Measurements from ENCODE around the gene FXYD5.
"Not testable (repeated sequence)": the region's sequence is repeated elsewhere in the genome, so short reads cannot be mapped to it uniquely, and the experiment has no call there.

FXYD5 gene

DNA sequence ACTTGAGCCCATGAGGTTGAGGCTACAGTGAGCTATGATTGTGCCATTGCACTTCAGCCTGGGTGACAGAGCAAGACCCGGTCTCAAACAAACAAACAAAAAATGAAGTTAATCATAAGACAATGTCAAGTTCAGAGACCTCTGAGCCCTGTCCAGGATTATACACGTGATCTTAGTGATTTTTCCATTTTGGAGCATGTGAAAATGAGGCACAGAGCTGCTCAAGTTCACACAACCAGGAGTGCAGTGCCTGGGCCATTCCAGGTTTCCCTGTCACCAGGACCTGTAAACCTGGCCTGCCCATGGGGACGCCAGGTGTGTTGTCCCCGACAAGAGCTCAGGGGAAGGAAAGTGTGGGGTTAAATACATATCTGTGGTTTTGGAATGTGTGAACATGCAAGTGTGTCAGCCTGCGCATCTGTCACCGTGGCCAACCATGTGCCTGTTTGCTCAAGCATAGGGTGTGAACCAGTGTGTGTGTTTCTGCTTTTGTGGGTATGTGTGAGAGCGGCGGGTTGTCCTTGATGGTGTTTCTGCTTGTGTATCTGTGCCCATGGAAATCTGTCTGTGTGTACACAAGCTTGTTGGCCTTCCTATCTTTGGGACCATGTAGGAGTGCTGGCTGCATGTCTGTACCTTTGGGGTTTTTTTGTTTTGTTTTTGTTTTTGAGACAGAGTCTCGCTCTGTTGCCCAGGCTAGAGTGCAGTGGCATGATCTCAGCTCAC is 17.4 kb upstream of the FXYD5 start:
- no peak for DNase-seq (ENCODE audit: low read depth)

DNA sequence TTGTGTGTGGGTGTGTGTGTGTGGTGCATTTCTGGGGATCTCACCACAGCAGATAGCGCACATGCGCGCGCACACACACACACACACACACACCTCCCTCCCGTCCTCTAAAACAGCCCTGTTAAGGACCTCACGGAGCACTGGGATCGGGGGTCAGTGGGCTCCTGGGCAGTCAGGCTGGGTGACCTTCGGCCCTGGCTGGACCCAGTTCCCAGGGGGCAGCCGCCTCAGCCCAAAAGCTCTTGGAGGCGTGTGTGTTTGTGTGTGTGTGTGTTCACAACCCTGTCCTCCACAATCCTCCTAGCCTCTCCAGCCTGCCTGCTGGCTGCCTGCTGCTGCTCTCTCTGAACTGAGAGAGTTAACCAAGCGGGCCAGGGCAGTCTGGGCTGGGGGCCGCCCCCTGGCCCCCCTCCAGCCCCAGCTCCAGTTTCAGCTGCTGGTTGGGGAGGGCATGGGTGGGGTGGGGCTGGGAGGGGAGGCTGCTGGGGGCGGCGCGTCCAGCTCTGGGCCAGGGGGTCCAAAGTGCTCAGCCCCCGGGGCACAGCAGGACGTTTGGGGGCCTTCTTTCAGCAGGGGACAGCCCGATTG is 16.1 kb upstream of the FXYD5 start, which contains the start of gene FXYD1:
FXYD1 (plus strand) TSS at position 520 of the 588 bp plus-strand sequence. CDS start 1,256 bp downstream, outside the sequence.
- no peak for DNase-seq (ENCODE audit: low read depth)

DNA sequence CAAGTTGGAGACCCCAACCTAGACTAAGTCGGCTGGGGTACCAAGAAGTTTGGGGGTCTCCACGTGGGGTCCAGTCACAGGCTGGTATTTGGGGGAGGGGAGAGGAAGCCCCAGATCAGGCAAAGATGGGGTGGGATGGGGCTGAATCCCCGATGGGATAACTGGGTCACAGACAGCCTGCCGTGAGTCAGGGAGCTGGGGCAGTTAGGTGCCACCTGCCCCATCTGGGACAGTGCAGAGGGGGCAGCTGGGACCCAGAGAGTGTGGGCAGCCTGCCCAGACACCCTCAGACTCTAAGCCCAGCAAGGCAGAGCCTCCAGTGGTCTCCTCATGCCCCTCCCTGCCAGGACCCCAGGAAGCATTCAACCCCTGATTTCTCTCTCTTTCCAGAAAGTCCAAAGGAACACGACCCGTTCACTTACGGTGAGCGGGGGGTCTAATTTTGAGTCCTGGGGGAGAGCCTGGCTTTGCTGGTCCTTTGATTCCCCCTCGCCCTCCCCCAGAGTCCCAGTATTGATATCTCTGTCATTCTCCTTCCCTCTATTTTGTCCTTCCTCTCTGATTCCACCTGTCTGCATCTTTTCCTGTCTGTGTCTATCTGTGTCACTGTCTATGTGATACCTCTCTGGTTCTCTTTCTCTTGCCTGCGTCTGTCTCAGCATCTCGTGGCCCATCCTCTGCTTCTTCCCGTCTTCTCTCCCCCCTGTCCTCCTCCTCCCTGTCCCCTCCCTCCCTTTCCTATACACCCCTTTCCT is 14.2 kb upstream of the FXYD5 start:
- DNase-seq (ENCODE audit: low read depth), result no peak

DNA sequence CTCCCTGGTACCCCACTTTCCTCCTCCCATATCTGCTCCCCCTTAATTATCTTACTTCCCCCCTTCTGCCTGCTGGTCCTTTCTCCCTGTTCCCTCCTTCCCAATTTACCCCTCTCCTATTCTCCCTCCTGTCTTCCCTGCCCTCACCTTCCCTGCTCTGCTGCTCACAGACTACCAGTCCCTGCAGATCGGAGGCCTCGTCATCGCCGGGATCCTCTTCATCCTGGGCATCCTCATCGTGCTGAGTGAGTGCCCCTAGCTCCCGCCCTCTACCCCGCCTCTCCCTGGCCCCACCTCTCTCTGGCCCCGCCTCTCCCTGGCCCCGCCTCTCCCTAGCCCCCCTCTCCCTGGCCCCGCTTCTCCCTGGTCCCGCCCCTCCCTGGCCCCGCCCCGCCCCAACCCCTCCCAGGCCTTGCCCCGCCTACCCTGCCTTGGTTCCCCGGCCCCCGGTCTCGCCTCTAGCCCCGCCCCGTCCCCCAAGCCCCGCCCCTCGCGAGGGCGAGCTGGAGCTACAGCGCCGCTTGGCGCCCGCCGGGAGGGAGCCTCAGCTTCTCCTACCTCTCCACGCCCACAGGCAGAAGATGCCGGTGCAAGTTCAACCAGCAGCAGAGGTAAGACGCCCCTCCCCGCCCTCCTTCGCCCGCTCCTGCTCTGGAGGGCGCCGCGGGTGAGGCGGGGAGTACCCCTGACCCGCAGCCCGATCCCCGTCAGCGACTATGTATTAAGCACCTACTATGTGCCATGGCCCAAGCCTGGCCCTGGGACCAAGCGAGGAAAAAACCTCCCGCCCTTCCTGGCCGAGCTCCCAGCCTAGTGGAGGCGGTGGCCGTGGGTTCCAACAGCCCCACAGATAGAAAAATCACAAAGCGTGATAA is 13.3 kb upstream of the FXYD5 start:
- peak; percentile 96 for DNase-seq (ENCODE audit: low read depth)

DNA sequence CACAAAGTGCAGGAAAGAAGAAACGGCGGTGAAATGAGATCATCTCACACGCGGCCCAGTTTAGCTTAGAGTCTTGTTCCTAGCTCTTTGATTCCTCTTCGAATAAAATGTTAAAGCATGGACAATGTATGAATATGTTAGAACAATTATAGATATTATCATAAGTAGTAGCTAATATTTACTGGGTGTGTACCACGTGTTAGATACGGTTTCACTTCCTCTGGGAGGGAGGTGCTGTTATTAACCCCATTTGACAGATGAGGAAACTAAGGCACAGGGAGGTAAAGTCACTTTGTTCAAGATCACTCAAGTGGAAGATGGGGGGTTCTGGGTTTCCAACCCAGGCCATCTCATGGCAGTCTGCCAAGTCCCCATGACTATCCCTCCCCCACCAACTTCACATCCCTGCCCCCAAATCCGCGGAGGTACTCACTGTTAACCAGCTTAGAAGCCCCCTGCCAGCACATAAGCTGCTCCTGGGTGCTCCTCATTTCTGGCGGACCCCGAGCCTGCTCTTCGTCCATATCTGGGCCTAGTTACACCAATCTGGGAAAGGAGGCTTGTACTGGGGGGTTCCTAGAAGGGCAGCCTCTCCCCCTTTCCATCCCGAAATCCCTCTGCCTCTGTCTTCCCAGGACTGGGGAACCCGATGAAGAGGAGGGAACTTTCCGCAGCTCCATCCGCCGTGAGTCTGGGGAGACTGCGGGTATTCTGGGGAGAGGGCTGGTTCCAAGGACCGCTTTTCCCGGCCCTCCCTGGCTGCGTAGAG is 12.5 kb upstream of the FXYD5 start:
- no peak for DNase-seq (ENCODE audit: low read depth)

DNA sequence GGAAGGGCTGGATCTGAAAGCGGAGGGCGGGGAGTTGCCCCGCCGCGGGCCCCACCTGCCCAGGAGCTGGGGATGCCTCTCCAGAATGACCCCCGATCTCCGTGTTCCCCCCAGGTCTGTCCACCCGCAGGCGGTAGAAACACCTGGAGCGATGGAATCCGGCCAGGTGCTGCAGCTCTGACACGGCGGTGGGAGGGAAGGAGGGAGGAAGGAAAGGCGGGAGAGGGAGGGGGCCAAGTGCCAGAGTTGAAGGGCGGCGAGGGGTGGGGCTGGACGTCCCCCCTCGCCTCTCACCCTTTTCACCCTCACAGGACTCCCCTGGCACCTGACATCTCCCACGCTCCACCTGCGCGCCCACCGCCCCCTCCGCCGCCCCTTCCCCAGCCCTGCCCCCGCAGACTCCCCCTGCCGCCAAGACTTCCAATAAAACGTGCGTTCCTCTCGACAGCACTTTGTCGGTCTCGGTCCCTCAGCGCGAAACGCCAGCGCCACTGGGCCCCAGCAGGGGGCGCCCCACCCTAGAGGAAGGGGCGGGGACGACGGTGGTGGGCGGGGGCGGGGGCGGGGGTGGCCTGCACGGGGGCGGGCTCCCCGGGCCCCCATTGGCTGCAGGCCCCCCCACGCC is 11.8 kb upstream of the FXYD5 start:
- peak; percentile 59 for DNase-seq (ENCODE audit: low read depth)

DNA sequence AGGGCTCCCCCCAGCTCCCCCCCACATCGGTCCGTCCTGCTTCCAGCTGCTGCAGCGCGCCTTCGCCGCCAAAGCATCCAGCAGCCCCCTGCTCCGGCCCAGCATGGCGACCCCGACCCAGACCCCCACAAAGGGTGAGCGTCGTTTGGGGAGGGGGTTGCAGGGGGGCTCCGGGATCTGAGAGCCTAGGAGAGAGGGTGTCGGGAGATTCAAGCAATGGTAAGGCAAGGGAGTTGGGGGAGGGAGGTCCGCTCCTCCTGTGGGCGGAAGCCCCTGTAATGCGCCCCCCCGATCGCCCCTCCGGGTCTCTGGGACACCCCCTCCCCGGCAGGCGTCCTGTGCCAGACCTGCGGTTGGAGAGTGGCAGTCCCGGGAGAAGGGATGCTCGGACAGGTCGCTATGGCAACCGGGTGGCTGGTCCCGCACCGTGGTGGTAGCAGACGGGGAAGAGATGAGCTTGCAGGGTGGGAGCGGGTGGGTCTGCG is 11.3 kb upstream of the FXYD5 start, which contains the start of gene FXYD7:
FXYD7 (plus strand) TSS at position 25 of the 485 bp plus-strand sequence; CDS start at position 104, 79 bp downstream.
- DNase-seq (ENCODE audit: low read depth), result no peak

DNA sequence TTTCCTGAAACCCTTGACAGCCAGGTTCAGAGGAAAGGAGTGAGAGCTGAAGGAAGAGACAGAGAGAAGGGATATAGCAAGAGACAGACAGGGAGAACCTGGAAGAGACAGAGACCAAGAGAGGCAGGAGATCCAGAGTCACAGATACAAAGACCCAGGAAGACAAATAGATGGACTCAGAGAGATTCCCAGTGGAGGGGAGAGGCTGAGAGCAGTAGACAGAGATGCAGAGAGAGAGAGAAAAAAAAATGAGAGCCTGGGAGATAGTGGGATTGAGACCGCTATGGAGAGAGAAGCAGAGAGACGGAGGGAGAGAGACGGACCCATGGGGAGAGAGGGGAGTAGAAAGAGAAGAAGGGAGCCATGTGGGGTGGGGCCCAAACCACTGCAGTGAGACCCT is 10.7 kb upstream of the FXYD5 start:
- DNase-seq (ENCODE audit: low read depth), result no peak

DNA sequence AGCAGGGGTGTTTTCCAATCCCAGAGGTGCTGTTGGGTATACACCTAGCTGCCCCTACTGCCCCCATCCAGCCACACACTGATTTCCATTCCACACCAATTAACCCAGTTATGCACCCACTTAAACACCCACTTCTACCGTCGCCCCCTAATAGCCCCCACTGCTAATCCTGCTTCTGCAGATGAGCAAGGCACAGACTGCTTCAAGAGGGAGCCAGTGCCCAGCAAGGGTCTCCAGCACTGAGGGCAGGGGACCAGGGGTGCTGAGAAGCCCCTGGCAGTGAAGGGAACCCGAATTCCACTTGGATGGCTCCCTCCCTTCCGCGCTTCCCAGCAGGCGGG is 10.3 kb upstream of the FXYD5 start:
- no peak for DNase-seq (ENCODE audit: low read depth)

DNA sequence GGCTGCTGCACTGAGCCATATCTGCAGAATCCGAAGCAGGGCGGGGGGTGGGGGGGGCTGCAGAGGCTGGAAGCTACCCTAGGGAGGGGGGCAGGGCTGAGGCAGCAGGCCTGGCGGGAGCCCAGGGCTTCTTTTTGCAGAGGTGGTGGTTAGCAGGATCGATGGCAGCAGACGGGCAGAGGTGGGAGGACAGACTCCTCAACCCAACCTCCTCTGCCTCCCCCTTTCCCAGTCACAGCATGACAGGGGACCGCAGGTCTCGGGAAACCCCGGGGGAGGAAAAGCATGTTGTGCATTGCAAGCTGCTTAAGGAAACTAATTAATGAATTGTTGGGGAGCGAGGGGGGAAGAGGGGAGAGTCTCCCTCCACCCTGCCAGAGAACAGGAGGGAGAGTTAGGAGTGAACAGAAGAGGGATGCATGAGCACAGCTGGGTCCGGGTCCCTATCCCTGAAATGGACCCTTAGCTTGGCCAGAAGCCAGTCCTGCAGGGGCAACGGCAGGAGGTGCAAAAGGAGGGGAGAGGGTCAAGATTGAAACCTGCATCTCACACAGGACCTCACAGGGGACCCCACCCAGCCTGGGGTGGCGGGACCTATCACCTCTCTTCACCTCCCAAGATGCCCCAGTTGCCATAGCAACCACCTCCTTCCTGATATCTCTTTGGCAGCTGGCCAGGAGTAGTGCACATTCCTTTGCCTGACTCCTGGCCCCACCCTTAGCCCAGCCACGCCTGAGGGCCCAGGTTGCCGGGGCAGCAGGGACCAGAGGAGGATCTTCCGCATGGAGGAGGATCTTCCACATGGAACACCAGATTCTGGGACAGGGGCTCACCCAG is 9.7 kb upstream of the FXYD5 start:
- no peak for DNase-seq (ENCODE audit: low read depth)

DNA sequence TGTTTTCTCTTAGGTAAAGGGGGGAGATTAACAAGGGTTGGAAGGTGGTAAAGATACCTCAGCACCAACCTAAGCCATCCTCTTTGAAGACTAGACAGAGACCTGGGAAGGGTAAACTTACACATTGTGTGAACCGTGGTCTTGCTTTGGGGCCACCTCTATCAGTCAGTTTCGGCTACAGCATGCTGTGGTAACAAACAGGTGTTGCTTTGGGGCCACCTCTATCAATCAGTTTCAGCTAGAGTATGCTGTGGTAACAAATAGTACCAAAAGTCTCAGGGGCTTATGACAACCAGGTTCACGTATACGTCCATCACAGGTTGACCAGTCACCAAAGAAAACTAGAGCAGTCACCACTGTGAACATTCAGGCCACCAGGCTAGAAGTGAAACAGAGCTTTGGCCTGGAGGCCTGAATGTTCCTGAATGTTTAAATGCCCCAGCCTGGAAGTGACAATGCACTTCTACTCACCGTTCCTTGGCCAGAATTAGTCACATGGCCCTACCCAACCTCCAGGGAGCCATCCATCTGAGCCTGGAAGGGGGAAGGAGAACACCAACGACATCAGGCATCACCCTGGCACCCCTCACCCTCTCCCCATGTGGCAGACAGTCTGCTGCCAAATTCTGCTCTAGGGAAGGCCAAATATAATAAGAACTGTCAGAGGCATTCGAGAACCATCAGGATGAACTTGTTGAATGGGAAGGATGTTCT is 7.6 kb upstream of the FXYD5 start:
- DNase-seq (ENCODE audit: low read depth), result no peak

DNA sequence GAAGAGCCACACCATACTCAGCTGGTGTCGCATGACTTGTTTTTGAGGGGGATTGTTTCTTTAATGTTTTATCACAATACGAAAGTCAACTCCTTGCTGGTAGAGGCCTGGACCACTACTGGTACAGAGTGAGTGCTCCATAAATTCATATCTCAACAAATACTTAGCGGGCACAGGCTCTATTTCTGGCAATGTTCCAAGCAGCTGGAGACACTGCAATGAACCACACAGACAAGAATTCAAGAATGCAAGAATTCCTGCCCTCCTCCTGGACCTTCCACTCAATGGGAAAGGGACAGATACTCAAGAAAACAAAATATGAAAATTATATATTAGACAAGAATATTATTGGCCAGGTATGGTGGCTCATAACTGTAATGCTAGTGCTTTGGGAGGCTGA is 5.1 kb upstream of the FXYD5 start:
- DNase-seq (ENCODE audit: low read depth), result no peak

DNA sequence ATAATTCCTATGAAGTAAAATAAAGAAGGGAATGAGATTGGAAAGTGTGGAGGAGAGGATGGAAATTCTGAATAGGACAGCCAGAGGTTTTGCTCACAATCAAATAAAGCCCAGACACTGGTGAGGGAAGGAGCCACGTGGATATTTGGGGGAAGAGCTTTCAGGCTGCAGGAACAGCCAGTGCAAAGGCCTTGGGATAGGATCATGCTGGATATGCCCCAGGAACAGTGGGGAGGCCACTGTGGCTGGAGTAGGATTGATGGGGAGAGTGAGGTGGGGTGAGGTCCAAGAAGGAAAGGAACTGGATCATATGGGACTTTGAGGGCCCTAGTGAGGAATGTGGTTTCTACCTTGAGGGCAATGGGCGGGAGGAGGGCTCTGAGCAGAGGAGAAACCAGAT is 4.1 kb upstream of the FXYD5 start:
- DNase-seq (ENCODE audit: low read depth), result no peak

DNA sequence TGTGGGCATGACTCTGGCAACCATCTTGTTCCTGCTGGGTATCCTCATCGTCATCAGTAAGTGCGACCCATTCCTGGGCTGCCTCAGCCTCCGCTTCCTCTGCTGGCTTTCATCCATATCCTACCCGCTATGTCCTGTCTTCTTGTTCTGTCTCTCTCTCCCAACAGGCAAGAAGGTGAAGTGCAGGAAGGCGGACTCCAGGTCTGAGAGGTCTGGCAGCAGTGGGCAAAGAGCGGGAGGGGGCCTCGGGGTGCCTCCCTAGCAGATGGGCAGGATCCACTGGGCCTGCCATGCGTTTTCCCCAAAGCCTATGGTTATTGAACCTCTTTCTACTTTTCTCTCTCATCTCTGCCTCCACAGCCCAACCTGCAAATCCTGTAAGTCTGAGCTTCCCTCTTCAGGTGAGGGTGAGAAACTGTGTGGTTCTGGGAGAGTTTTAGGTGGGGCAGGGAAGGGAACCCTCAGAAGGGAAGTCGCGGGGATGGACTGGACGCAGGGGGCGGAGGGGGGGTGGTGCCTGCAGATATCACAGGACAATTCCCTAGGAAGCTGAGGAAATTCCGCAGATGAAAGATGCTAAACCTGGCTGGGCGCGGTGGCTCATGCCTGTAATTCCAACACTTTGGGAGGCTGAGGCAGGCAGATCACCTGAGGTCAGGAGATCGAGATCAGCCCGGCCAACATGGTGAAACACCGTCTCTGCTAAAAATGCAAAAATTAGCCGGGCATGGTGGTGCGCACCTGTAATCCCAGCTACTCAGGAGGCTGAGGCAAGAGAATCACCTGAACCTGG is 3.1 kb upstream of the FXYD5 start:
- DNase-seq (ENCODE audit: low read depth), result no peak

DNA sequence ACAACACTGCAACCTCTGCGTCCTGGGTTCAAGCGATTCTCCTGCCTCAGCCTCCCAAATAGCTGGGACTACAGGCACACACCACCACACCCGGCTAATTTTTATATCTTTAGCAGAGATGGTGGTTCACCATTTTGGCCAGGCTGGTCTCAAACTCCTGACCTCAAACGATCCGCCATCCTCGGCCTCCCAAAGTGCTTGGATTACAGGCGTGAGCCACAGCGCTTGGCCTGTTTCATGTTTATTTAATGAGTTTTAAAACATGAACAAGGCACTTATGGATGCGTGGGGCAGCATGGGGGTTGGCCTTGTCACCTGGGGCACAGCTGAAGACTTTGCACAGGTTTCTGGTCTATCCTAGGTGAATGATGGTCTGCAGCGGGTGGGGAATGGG is 1.4 kb upstream of the FXYD5 start:
- not testable (repeated sequence) for DNase-seq (ENCODE audit: low read depth)

DNA sequence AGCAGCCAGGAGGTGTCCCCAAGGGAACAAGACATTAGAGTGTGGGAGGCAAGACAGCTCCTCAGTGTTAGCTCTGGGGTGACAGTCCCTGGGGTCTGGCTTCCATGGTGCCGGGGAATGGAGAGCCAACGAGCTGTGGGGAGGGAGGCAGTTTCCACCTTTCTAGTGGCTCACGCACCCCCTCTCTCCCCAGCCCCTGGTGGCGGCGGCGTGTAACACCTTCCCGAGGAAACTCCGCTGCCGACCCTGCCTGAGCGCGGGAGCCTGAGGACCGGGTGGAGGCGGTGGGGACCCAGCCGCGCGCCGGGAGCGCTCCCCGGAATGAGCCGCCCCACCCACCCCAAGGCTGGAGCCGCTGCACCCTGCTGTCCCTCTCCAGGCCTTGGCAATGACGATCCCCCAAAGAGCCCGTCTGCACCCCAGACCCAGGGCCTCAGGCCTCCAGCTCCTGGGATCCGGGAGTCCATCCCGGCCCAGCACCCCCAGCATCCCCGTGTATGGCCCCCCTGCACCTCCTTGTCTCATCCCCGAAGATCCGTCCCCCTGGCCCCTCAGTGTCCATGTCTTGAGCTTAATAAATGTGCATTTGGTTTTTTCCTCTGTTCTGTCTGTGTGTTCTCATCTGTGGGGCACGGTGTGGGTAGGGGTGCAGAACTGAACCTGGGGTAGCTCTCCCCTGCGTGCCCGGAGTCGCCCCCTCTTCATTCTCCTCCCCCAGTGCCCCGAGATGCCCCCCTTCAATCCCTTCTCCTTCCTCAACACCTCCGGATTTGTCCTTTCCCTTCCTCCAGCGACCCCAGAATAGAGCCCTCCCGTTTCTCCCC is 622 bp upstream of the FXYD5 start:
- peak; percentile 65 for DNase-seq (ENCODE audit: low read depth)

DNA sequence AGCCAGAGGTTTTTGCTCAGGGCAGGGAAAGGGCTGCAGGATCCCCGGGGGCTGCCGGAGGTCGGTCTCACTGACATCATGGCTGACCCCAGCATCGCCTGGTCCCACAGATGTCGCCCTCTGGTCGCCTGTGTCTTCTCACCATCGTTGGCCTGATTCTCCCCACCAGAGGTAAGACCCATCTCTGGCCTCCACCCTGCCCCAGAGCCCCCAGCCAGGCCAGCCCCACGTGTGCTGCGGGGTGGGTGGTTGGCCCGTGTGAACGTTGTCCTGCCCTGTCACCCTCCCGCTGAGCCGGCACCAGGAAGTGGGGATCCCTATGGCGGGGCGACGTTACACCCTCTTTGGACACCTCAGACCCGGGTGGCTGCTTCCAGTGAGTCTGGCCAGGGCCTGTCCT is 906 bp downstream of the FXYD5 start:
- DNase-seq (ENCODE audit: low read depth), result no peak
